Heart left ventricle (tissue), 13 donors: ENCODE data around the gene GRIK1.
"Not testable (repeated sequence)": the region's sequence is repeated elsewhere in the genome, so short reads cannot be mapped to it uniquely, and the experiment has no call there.

ENCODE experiments used
- CTCF ChIP-seq, 12 donors: fragments of 200-600 bp; sonication (generic) in 4 of 12; IDR thresholded peaks; one replicate each; pipeline versions ENCODE4 v1.5.0 to v1.8.0; 2018 to 2022; ENCODE audit warnings: antibody characterized with exemption in 12 of 12, mild to moderate bottlenecking in 5 of 12
- POLR2A ChIP-seq, 2 donors: fragments of 450-650 bp; IDR thresholded peaks; one replicate each; pipeline ENCODE4 v1.6.1; 2017; ENCODE audit warnings: antibody characterized with exemption in 2 of 2, mild to moderate bottlenecking in 2 of 2, moderate library complexity in 2 of 2
- donor health status: ischemic (EF 13 %, LVEDD 7.1; RV severe dilation, severe dysfunction).
- donor health status: DM: no; HTN: yes; CAD: no.
- donor health status: DM: no; HTN: no; CAD: no.
- donor health status: ischemic (EF 25% LVEDD 6.9; RV normal size, moderate dysfunction).
- donor health status: ischemic (EF 25% LVEDD 5.7; RV mildly dilated, moderate dysfunction).
- donor health status: ischemic (EF 35%, LVEDD 5.7; RV mildly dilated, moderate dysfunction).
- donor health status: nonischemic (EF 11% LVEDD 7.7; RV severe dilation, severe dysfunction).
- donor health status: DM: yes; HTN: yes; CAD: no.
- donor health status: PGD.
- donor health status: ischemic (EF 29% LVEDD 5.4; RV normal size, mild dysfunction).
- donor health status: nonischemic (EF 23%, LVEDD 6.1; RV moderate dilation, normal function).

GRCh38 chr21:29605219-29605618, 334.6 kb downstream of the GRIK1 start:
- TF ChIP-seq POLR2A, CTCF (IDR thresholded peaks at IDR 0.05): not testable (repeated sequence)
